GM15510 (cell line): ENCODE data around the gene SMIM38.

ENCODE experiments used
- POLR2A ChIP-seq: IDR thresholded peaks from 3 replicates; pipeline ENCODE4 v1.6.1; 2011; ENCODE audit warnings: borderline replicate concordance; ENCODE audit not compliant: insufficient read length; ENCODE audit errors: extremely low read depth

The SMIM38 gene

DNA sequence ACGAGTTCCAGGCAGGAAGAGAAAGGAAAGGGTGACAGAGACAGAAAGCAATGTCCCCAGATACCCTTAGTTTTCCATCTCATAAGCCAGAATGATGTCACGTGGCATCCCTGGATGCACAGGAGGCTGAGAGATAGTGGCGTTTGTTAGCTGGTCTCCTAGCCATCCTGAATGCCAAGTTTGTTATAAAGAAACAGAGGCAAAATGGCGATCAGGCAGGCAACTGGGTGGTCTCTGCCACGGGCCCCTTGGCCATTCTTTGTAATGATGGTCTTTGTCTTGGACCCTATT is 5.3 kb downstream of the SMIM38 start:
- TF ChIP-seq POLR2A: no peak

DNA sequence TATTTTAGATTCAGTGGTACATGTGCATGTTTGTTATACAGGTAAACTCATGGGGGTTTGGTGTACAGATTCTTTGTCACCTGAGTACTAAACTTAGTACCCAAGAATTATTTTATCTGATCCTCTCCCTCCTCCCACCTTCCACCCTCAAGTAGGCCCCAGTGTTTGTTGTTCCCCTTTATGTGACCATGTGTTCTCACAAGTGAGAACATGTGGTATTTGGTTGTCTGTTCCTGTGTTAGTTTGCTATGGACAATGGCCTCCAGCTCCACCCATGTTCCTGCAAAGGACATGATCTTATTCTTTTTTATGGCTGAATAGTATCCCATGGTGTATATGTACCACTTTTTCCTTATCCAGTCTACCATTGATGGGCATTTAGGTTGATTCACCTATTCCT is 6.8 kb downstream of the SMIM38 start:
- TF ChIP-seq POLR2A: no peak

DNA sequence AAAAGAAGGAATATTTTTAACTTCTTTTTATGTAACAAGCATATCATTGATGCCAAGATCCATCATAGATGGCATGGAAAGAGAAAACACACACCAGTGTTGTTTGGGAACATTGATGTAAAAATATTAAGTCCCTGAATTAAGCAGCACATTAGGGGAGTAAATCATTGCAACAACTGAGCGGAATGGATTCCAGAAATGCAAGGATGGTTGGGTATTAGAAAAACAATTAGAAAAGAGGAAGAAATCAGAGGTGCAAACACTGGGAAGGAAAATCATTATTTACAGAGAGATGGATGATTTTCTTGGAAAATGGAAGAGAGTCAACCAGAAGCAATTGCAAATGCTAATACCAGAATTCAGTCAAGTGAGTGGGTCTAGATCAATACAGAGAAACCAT is 8.1 kb downstream of the SMIM38 start:
- TF ChIP-seq POLR2A: no peak

DNA sequence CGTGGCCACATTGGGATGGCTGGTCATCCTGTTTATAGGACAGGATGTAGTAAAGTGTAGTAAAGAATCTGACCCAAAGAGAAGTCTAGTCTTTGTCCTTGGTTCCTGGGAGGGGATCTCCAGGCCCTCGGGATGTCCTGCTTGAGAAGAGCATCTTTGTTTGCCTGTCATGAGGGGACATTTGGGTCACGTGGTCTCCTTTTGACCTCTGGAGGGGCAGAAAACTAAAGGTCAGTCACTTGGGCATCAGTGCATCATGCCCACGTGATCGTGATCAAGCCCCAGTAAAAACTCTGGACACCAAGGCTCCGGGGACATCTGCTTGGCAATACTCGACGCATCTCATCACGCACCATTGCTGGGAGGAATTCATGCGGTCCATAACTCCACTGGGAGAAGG is 9.1 kb downstream of the SMIM38 start:
- TF ChIP-seq POLR2A: no peak

DNA sequence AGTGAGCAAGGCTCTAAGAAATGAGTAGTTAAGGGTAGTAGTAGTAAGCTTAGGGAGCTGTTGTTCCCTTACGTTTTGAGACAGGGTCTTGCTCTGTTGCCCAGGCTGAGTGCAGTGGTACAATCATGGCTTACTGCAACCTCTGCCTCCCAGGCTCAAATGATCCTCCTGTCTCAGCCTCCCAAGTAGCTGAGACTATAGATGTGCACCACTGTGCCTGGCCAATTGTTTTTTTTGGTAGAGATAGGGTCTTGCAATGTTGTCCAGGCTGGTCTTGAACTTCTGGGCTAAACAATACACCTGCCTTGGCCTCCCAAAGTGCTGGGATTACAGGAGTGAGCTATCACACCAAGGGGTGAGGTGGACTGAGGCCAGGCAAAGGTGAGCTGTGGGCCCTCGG is 10.0 kb downstream of the SMIM38 start:
- TF ChIP-seq POLR2A: no peak

DNA sequence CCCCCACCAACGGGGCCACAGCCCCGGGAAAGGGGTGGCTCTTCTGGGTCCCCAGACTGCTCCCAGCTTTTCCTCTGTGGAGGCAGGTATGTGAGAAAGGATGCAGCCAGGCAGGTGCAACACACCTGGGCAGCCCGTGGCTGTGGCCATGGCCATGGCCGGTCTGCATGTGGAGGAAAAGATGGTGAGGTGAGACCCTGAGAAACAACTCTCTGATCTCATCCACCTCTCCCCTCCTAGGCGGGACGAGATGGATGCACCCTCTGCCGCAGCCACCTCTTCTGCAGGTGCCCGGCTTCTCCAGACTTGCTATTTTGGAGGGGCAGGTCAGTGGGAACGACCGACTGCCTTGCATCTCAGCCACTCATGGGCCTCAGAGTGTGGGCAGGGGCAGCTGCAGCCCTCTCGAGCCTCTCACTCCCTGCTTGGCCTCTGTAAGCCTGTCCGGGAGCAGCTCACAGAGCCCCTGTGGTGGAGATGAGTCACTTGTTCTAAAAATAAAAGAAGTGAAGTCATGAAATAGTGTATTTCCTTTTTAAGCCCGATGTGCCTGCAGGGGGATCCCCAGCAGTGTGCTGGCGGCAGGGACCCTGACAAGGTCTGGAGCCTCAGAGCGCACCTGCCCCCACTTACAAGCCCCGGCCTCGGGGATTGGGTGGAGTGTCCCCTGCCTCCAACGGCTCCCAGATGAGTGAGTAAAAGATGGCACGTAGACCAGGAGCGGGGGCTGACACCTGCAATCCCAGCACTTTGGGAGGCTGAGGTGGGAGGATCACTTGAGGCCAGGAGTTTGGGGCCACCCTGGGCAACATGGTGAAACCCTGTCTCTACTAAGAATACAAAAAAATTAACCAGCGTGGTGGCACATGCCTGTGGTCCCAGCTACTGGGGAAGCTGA is 10.7 kb downstream of the SMIM38 start:
- TF ChIP-seq POLR2A: no peak

DNA sequence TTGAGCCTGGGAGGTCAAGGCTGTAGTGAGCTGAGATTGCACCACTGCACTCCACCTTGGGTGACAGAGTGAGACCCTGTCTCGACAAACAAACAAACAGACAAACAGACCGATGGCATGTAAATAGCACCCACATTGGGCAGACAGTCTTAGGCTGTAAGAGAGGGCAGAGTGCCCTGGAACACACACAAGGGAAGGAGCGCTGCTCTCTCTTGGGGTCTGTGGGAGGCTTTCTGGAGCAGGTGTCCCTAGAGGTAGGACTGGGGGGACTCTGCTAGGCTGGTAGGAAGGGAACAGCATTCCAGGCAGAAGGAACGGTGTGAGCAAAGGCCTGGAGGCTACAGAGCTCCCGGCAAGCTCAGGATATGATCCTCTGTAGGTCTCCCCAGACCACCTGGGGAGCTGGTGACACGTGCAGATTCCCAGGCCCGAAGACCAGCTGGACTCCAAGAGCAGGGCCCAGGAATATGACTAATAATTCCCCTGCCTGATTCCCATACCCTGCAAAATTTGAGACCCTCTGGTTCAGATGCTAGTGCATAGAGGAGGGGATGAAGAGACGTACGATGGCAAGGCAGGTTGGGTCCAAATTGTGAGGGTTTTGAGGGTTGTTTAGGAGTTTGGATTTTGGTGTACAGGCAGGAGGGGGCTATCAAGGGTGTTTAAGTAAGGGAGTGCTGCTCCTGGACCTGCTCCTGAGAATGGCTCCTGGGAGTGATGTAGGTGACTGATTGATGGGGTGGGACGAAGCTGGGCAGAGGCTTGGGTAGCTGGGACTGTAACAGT is 11.6 kb downstream of the SMIM38 start:
- no peak for TF ChIP-seq POLR2A

DNA sequence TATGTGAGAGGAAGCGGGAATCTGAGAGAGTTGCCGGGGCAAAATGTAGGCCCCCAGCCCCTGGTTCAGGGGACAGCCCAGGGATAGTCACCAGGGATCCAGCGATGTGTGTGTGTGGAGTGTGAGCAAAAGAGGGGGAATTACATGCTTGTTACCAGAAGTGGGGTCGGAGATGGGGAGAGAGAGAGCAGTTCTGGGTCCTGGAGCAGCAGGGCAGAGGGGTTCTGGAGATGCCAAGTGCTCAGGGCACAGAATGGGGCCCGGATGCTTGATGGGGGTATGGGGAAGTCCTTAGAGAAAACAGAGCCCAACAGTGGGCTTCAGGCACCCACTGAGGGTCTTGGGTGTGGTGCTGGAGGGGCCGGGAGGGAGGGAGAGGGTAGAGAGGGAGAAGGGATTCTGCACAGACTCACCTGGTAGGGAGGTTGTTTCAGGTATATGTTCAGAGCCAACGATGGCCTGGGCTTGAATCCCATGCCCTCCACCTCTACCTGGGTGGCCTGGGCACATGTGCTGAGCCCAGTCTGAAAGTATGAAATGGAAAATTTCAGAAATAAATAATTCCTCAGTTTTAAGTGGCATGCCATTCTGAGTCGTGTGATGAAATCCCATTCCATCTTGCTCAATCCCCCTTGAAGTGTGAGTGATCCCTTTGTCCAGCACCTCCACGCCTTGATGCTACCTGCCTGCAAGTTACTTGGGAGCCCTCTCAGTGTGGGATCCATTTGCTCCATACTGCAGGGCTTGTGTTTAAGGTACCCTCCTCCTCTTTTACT is 12.4 kb downstream of the SMIM38 start:
- no peak for TF ChIP-seq POLR2A

DNA sequence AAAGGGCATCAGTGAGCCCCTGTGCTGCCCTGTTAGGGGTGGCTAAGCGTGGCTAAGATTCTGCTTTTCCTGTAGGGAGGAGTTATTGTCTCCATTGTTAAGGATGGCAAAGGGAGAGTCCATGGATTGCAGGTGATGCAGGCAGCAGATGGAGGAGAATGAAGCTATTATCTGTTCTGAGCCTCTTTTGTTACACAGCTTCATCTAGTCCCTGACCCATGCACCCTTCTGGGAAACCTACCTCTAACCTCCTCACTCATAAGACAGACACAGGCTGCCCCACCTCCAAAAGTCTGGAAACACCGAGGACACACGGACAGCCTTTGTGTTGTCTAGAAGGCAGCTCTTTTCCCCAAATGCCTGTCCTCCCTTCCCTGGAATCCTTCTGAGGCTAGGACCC is 13.7 kb downstream of the SMIM38 start:
- TF ChIP-seq POLR2A: no peak

DNA sequence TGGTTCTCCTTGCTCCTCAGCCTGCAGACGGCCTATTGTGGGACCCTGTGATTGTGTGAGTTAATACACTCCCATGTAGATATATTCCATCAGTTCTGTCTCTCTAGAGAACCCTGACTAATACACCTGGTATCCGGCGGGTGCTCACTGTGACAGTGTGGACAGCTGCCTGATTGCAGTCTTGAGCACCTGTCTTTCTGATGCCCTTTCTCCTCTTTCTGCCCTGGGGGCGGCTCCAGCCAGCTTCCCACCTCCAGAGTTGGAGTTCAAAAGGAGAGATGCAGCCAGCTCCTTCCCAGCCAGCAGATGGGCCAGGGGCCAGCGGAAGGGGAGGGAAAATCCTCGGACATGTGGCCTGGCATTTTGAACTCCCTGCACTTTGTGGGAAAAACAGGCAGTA is 15.0 kb downstream of the SMIM38 start:
- TF ChIP-seq POLR2A: no peak

DNA sequence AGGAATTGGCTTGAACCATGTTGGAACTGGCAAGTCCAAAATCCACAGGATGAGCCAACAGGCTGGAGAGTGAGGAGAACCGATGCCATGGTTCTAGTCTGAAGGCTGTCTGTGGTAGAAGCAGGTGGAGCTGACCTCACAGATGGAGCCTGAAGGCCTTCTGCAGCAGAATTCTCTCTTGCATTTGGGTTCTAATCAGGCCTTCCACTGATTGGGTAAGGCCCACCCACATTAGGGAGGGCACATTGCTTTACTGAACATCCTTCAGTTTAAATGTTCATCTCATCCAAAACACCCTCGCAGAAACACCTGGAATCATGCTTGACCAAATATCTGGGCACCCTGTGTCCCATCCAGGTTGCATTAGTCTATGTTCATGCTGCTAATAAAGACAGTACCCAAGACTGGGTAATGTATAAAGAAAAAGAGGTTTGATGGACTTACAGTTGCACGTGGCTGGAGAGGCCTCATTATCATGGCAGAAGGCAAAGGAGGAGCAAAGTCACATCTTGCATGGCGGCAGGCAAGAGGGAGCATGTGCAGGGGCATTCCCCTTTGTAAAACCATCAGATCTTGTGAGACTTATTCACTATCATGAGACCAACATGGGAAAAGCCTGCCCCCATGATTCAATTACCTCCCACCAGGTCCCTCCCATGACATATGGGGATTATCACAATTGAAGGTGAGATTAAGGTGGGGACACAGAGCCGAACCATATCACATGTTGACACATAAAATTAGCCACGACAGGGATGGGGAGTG is 15.9 kb downstream of the SMIM38 start:
- no peak for TF ChIP-seq POLR2A

DNA sequence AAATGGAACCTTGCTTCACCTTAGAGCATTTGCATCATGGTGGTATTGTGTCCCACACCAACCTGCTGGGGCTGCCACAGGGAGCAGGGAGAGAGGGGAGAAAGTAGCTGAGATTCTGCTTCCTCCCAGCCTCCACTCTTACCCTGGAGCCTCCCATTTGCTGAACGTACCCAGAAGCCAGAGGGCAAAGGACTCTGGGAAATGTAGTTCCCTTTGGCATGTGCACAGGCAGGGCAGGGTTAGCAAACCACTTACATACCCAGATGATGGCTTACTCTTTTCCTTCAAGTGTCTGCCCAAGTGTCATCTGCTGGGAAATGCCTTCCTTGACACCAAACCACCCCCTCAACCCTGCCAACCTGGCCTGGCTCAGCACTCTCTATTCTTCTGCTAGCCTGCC is 16.9 kb downstream of the SMIM38 start:
- no peak for TF ChIP-seq POLR2A

DNA sequence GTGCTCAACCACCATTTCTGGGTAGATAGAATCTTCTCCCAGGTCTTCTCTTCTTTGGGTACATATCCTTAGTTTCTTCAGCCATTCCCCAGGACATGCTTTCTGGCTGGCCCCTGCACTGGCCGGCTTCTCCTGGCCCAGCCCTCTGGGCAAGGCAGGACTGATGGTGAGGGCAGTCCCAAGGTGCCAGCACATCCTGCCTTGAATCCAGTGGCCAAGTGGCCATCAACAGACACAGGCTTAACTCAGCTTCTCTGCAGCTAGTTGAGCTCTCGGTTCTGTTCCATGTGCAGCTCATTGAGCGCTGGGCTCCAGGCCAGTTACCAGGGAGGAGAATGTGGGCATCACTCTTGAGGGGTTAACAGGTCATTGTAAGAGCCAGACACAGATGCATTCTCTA is 17.6 kb downstream of the SMIM38 start:
- no peak for TF ChIP-seq POLR2A

DNA sequence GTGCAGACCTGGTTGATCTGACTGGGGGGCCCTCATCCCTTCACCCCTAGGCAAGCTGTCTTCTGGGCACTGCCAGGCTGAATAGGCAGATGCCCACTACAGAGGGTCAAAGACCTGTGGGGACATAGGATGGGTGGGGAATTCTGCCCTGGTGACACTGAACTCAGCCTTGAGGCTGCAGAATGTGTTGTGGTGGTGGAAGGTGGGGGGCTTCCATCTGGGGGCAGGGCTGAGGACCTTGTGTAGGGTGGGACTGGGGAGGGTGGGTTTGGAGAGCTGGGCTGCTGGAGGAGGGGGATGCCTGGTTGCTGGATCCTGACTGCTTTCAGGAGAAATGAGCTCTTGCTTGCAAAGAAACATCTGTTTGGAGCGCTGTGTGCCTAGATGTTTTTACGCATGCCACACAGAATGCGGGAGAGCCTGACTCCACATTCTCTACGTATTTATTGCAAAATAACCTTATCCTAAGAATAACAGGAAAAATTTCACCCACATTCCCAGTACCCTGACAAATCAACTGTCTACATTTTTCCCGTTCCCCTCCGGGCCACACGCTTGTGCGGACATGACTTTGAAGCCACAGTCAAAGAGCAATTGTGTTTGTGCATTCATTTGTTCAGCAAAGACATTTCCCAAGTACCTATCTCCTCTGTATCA is 18.3 kb downstream of the SMIM38 start:
- no peak for TF ChIP-seq POLR2A
